NK-92 (cell line): ENCODE measurements around the gene GOLGA6L22.
"Not testable (repeated sequence)": the region's sequence is repeated elsewhere in the genome, so short reads cannot be mapped to it uniquely, and the experiment has no call there.

Experiments used
- DNase-seq: peaks from one replicate; lab custom pipeline; 2025; ENCODE audit not compliant: unreplicated experiment; lab: John Stamatoyannopoulos, UW

The GOLGA6L22 gene

GRCh38 chr15:22458603-22459002, at the start of gene GOLGA6L22:
Gene GOLGA6L22, plus strand, starts transcription at chr15:22458903. Its CDS starts 91 bp downstream, at chr15:22458994.
- not testable (repeated sequence) for DNase-seq

- DNase-seq = not testable (repeated sequence)
These were observed 41.4 kb upstream of the GOLGA6L22 start for GRCh38 chr15:22417288-22417687.

GRCh38 chr15:22417795-22418194, 40.9 kb upstream of the GOLGA6L22 start:
- DNase-seq = not testable (repeated sequence)

- not testable (repeated sequence) for DNase-seq
These were observed 40.5 kb upstream of the GOLGA6L22 start for GRCh38 chr15:22418212-22418611.

- not testable (repeated sequence) for DNase-seq
These were observed 40.0 kb upstream of the GOLGA6L22 start for GRCh38 chr15:22418666-22419065.

- not testable (repeated sequence) for DNase-seq
These were observed 38.4 kb upstream of the GOLGA6L22 start for GRCh38 chr15:22420340-22420739.

- not testable (repeated sequence) for DNase-seq
These were observed 29.3 kb upstream of the GOLGA6L22 start for GRCh38 chr15:22429426-22429825.

GRCh38 chr15:22431687-22432086, 27.0 kb upstream of the GOLGA6L22 start:
- DNase-seq = not testable (repeated sequence)

GRCh38 chr15:22494490-22495113, 35.9 kb downstream of the GOLGA6L22 start:
- not testable (repeated sequence) for DNase-seq

GRCh38 chr15:22497200-22497599, 38.5 kb downstream of the GOLGA6L22 start:
- DNase-seq = not testable (repeated sequence)

GRCh38 chr15:22498220-22498925, 39.7 kb downstream of the GOLGA6L22 start:
- DNase-seq = not testable (repeated sequence)

- not testable (repeated sequence) for DNase-seq
These were observed 43.6 kb downstream of the GOLGA6L22 start for GRCh38 chr15:22502272-22502671.

GRCh38 chr15:22506959-22507358, 48.3 kb downstream of the GOLGA6L22 start:
- not testable (repeated sequence) for DNase-seq

GRCh38 chr15:22516140-22516539, 57.4 kb downstream of the GOLGA6L22 start:
- DNase-seq = not testable (repeated sequence)
